Stimulated activated naive CD8-positive, alpha-beta T cell treated with anti-CD3 and anti-CD28 coated beads, Interleukin-15, Interleukin-2, amounts not matched to agents 100 U/mL and 50 U/mL, for 24 hours (primary cell): ENCODE results near the gene SIDT1.
"Not testable (repeated sequence)": the region's sequence is repeated elsewhere in the genome, so short reads cannot be mapped to it uniquely, and the experiment has no call there.

Experiments used
- ATAC-seq: fragments of 150-1000 bp; cut with Tn5 transposase; one replicate; pipeline ENCODE4 v1.10.0; 2021
- DNase-seq: peaks from one replicate; pipeline ENCODE4 v3.0.0; 2021

SIDT1 gene

DNA sequence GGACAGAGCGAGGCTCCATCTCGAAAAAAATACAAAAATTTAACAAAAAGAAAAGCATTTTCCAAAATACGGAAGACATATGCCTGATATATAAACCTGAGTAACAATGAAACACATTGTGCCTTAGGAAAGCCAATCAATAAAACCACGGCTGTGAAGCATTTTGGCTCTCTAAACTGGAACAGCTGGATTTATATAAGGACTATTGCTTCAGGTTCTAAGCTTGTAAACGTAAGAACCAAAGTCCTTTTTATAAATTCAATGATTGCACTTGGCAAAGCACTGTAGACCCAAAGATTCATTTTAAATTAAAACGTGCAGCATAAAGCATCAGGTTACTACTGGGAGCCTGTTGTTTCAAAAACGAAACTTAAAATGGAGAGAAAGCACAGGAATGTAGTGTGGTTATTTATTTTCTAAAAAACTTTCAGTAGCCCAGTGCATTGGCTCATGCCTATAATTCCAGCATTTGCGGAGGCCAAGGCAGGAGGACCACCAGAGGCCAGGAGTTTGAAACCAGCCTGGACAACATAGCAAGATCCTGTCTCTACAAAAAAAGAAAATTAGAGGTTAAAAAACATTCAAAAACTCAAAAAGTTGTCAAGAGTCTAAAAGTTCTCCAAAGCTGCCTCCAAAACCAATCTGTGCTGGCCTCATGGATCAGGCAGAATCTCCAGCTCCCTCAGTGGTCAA is 102.6 kb downstream of the SIDT1 start:
- no peak for DNase-seq
- ATAC-seq = no peak

DNA sequence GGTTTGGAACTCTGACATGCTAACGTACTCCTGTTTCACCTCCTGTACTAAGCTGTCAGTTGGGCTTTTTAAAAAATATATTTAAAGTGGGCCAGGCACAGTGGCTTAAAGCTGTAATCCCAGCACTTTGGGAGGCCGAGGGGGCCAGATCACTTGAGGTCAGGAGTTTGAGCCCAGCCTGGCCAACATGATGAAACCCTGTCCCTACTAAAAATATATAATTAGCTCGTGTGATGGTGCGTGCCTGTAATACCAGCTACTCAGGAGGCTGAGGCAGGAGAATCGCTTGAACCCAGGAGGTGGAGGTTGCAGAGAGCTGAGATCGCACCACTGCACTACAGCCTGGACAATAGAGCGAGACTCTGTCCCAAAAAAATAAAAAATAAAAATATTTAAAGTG is 103.7 kb downstream of the SIDT1 start:
- ATAC-seq, DNase-seq: not testable (repeated sequence)

DNA sequence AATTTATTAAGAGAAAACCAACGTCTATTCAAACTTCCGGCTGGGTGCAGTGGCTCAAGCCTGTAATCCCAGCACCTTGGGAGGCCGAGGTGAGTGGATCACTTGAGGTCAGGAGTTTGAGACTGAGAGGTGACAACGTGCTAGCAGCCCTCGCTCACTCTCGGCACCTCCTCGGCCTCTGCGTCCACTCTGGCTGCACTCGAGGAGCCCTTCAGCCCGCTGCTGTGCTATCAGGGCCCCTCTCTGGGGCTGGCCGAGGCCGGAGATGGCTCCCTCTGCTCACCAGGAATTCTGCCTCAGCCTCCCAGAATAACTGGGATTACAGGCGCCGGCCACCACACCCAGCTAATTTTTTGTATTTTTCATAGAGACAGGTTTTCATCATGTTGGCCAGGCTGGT is 105.4 kb downstream of the SIDT1 start:
- no peak for ATAC-seq
- DNase-seq = no peak

DNA sequence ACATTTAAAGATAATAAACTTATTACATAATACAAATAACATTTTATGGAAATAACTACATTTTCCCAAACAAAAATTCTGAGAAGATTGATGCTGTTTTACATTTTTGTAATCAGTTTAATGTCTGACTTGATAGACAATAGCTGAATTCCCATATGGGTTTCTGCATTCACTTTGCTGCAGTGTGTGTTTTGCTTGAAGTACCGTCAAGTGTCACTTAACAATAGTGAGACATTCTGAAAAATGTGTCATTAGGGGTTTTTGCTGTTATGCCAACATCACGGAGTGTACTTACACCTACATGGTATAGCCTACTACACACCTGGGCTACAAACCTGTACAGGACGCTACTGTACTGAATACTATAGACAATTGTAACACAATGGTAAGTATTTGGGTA is 106.6 kb downstream of the SIDT1 start:
- DNase-seq (no peak), ATAC-seq (no peak)

DNA sequence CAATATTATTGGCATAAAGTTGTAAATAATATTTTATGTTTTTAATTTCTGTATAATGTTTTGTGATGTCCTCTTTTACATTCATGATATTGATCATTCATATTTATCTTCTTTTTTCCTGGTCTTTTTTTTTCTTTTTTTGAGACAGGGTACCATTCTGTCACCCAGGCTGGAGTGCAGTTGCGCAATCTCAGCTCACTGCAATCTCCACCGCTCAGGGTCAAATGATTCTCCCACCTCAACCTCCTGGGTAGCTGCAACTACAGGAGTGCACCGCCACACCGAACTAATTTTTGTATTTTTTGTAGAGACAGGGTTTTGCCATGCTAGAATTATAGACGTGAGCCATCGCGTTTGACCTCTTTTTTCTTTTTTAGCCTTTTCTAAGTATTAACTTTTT is 111.2 kb downstream of the SIDT1 start:
- DNase-seq (no peak), ATAC-seq (no peak)

DNA sequence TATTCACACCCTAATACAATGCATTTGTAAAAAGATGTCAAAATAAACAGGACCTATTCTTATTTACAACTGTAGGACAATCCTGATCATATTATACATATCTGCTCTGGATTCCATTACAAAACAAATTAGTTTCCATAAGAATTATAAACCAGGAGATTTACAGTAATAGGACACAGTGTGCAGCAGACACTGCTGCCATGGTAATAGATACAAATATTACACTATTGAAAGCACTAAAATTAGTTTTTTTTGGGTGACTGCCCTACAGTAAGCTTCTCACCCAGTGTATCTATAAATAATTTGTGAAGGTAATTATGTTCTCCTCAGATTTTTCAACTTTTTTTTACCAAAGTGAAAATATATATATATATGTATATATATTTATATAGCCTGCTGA is 116.2 kb downstream of the SIDT1 start:
- DNase-seq (no peak), ATAC-seq (no peak)

DNA sequence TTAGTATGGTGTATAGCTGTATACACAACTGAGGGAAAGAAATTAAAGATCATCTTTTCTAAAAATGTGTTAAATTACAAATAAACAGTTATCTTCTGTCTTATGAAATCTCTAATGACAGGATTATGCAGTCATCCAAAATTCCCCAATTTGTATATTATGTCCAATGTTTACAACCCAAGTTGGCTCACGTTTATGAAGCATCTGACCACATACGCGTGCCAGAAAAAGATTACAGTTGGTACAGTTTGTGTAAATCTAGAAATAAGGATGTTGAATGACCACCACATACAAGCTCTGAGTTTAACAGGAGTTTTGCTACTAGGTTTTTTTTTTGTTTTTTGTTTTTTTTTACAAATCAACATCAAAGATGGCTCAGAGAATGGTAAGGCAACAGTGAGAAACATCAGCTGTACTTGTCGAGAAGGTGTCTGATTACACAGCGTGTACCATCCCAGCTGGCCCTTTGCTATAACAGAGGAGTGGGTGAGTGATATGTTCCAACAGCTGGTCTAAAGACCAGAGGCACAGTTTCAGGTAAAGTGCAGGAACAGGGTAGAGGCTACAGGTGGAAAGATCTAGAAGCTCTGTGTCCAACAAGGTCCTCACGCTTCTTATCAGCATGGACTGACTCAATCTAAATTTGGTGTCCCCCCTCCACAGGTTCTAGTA is 117.0 kb downstream of the SIDT1 start:
- ATAC-seq (no peak), DNase-seq (no peak)

DNA sequence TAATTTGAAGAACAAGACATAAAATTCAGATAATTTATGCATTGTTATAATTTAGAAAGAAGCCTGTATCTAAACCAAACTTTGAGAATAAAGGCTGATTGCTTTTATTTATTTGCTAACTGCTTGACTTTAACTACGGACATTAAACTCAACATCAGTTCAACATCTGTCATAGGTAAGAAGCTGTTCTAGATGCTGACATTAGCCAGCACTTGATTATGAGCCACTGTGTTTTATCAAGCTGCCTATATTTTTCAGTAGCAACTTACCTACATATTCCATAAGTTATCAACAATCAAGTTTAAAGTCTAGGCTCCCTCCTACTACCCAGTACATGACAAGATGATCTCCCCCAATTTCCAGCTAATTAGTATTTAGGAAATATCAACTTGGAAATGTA is 122.0 kb downstream of the SIDT1 start:
- DNase-seq (no peak), ATAC-seq (no peak)

DNA sequence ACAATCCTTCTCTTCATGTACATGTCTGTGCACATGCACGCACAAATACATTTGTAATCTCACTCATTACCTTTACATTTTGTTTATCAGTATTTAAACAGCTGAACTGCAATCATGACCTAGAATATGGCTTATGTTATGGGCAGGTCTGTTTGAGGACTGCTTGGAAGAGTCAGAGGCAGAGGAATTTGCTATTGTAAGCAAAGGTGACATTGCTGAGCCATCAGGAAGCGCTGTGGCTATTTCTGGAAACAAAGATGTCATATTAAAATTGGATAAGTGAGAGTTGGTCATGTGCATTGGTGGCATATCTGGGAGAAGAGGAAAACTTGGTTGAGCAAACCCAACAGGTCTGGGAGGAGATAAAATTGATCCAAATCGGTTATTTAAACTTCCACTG is 122.5 kb downstream of the SIDT1 start:
- DNase-seq = no peak
- no peak for ATAC-seq

DNA sequence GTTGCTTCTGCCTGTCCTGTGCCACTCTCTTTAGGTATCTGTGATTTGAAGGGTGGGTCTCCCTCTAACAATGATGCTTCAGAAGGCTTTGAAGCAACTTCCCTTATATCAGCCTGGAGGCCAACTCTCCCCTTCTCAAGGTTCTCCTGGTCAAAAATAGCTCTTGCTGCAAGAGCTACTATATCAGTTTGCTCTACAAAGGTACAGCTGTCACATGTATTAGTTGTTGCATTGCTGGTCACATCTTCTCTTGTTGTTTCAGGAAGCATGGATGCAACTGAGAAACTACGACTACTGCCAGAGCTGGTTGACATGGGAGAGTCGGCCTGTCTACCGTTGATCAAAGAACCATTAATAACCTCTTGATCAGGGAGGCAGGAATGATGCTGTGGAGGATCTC is 125.8 kb downstream of the SIDT1 start:
- DNase-seq (no peak), ATAC-seq (no peak)

DNA sequence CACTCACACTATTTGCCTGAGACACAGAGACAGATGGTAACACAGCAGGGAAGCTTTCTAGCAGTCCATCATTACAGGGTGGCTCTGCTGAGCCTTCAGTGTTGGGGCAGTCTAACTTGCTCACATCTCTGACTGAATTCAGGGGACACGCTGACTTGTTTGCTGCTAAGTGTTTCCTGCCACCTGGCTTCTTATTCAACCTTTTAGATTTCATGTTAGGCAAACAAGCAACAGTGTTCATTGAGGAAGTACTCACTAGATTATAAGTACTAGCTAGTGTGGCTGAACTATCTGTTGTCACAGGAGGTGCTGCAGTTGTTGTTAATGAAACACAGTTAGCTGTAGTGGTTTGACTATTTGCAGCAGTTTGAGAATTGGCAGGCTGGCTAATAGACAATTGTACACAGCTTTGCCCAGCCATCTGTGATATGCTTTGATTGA is 126.8 kb downstream of the SIDT1 start:
- DNase-seq (no peak), ATAC-seq (no peak)

DNA sequence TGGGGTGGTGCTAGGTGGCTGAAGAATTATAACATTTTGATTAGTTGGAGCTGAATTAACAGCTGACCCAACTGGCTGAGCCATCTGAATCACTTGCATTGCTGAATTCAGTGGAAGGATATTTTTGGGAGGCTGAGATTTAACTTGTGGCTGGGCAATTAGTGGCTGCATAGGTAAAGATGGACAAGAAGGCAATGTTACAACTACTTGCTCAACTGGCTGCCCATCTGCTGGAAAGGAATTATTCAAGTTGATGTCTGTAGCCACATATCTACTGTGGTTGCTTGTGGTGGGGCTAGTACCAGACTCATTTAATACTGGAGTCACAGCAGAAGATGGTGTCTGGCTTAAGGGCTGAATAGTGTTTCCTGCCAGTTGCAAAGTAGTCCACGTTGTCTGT is 127.6 kb downstream of the SIDT1 start:
- ATAC-seq (no peak), DNase-seq (no peak)

DNA sequence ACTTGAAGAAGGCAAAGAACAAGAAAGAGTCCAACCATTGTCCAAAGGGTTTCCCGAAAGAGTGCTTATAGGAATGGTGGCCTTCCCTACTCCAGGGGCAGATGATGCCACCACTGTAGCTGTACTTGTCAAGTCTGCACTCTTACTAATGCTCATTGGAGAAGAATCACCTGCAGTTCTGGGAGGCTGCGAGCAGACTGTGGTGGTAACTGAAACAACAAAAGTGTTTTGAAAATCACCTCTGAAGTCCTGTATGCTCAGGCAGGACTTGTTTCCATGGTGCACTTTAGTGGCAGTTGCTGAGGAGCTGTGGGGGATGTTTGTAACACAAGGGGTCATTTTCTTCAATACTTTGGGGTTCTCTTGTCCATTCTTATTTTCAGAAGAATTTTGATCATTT is 128.1 kb downstream of the SIDT1 start:
- no peak for ATAC-seq
- no peak for DNase-seq

DNA sequence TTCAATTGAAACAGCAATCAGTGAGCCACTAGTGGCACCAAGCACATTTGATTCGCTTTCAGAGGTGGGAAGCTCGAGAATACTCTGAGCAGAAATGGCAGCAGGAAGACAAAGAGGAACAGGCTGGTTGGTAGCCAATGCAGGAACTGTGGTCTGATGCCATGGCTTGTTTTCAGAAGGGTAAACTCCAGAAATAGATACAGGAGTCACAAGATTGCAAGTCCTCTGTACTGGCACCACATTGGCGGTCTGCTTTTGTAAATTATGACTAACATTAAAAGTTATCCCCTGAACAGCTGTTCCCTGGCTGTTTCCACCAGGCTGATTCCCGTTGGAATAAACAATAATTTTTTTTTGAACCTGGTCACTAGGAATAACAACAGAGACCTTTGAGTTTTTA is 128.5 kb downstream of the SIDT1 start:
- ATAC-seq = no peak
- no peak for DNase-seq

DNA sequence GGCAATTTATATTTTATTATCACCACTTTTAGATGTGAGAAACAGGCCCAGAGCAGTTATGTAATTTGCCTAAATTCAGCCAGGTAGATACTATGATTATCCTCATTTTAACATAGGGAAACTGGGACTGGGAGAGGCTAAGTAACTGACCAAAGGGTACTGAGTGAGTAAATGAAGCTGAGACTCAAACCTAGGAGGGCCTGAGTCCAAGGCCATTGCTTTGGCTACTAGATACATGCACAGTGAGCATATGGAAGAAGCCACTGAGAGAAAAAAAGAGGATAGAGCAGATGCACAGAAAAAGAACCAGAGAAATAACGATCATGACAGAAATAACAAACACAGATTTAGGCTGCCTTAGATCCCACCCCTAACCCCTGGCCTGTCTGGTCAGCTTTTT is 130.5 kb downstream of the SIDT1 start:
- no peak for DNase-seq
- no peak for ATAC-seq

DNA sequence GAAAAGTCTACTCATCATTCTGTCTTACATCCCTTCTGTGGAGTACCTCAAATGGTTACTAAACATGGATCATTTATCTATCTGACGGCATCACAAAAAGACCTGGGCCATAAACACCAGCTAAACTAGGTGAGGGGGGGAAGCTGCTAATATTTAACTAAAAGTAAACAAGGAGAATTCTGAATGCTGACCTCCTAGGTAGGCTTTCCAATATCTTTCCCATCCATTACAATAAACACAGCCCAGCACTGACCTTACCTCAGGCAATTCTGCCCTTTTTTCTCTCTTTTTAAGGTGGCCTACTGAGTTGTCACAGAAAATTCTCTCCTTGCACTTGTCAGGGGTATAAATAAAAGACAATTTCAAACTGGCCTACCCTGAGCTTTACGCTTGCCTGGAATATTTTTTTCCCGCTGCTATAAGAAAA is 131.0 kb downstream of the SIDT1 start:
- DNase-seq = no peak
- no peak for ATAC-seq

DNA sequence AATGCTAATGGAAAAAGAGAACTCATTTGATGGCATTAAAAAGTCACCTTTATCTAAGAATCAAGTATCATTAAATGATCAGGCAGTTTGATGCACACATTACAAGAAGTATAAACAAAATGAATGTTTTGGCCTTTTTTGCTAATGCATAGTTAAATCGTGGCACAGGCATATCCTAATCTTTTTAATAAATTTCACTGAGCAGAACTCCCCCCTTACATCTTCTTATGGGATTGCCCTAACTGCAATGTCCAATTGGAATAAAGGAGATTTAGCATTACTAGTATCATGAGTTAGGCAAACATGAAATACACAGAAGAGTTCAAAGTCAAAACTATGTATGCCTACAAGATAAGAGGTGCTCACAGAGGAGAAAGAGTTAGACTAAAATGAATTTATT is 131.4 kb downstream of the SIDT1 start:
- DNase-seq (no peak), ATAC-seq (no peak)

DNA sequence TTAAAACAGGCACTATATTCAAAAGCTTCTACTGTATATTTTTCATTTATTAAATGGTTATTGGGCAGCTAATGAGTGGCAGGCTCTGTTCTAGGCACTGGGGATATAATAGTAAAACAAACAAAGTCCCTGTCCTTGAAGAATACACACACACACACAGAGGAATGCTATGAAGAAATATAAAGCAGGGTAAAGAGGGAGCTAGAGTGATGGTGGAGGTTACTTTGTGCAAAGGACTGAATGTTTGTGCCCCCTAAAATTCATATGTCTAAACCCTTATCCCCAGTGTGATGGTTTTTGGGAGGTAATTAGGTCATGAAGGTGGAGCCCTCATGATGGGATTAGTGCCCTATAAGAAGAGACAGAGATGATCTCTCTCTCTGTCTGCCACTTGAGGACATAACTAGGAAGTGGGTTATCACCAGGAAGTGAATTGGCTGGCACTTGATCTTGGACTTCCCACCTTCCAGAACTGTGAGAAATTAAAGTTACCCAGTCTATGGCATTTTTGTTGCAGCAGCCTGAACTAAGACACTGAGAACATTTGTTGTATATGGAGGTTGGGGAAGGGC is 132.3 kb downstream of the SIDT1 start:
- no peak for DNase-seq
- ATAC-seq = no peak

DNA sequence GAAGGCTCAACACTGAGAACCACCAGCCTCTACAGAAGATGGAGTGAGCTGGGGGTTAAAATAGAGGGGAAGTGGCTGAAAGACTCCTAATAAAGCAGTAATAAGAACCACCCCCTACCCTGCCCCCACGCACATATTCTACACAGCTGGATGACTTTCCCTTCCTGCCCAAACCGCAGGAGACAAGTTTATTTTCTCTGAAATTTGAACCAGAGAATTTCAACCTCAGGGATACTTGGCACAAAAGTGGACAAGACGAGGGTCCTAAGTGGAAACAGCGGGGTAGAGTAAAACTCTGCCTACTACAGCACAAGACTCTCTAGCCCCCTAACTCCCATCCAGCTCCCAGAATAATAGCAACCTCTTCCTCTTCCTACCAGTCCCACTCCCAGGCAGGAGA is 135.7 kb downstream of the SIDT1 start:
- DNase-seq (no peak), ATAC-seq (no peak)

DNA sequence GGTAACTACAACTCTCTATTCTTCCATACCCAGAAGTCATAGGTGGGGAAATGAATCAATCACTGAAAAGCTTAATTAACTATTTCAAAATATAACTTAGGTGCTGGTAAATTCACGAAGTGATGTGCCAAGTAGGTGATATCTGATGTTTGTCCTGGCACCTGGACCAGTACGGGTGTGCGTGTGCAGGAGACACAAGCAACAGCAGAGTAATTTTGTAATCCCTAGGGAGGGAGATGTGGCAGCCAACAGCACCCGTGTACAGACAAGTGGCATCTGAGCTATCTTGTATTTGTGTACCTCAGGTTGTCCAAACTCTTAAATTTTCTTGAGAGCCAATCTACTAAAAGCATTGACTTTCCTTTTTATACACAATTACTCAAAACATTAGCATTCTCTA is 141.2 kb downstream of the SIDT1 start:
- ATAC-seq (no peak), DNase-seq (no peak)

DNA sequence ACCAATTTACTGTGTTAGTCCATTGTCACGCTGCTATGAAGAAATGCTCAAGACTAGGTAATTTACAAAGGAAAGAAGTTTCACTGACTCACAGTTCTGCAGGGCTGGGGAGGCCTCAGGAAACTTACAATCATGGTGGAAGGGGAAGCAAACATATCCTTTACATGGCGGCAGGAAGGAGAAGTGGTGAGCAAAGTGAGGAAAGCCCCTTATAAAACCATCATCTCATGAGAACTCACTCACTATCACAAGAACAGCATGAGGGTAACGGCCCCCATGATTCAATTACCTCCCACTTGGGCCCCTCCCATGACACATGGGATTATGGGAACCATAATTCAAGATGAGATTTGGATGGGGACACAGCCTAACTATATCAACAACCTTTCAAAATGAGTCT is 143.9 kb downstream of the SIDT1 start:
- DNase-seq = no peak
- no peak for ATAC-seq

DNA sequence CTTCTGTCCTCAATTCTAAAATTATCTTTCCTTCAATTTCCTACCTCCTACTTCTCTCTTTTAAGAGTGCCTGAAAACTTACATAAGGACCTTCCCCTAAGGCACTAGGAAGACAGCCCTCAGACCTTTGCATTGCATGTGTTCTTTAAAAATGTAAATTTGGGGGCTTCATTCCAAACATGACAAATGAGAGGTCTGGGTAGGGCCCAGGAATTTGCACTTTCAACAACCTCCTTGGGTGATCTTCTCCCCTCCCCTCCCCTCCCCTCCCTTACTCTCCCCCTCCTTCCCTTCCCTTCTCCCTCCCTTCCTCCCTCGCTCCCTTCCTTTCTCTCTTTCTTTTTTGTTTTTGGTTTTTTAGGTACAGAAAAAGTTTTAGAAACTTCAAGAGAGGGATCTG is 145.4 kb downstream of the SIDT1 start:
- no peak for DNase-seq

DNA sequence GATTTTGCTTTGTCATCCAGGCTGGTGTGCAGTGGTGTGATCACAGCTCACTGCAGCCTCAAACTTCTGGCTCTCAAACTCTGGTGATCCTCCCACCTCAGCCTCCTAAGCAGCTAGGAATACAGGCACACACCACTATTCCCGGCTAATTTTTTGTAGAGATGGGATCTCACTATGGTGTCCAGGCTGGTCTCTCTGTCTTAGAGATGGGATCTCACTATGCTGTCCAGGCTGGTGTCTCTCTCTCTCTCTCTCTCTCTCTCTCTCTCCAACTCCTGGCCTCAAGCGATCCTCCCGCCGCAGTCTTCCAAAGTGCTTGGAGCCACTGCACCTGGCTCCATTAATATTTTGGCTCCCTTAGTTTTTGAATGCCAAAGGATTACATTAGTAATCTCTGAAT is 146.4 kb downstream of the SIDT1 start:
- no peak for ATAC-seq

More for the DNA sequence above, 145.4 kb downstream of the SIDT1 start:
- ATAC-seq = no peak

More for the DNA sequence above, 146.4 kb downstream of the SIDT1 start:
- no peak for DNase-seq
